ENCODE data around the gene SCRN2. TPM values are rescaled to one million over a fixed set of nuclear protein-coding genes. Genes with fewer than 3 reads are reported as not detected.

SCRN2 gene
- total and polyA plus RNA-seq, 2 of the 13 experiments (the other 11 are each of a cell fraction or from before 2014, with no cell fraction given), result 21.7 to 29.5 TPM

DNA sequence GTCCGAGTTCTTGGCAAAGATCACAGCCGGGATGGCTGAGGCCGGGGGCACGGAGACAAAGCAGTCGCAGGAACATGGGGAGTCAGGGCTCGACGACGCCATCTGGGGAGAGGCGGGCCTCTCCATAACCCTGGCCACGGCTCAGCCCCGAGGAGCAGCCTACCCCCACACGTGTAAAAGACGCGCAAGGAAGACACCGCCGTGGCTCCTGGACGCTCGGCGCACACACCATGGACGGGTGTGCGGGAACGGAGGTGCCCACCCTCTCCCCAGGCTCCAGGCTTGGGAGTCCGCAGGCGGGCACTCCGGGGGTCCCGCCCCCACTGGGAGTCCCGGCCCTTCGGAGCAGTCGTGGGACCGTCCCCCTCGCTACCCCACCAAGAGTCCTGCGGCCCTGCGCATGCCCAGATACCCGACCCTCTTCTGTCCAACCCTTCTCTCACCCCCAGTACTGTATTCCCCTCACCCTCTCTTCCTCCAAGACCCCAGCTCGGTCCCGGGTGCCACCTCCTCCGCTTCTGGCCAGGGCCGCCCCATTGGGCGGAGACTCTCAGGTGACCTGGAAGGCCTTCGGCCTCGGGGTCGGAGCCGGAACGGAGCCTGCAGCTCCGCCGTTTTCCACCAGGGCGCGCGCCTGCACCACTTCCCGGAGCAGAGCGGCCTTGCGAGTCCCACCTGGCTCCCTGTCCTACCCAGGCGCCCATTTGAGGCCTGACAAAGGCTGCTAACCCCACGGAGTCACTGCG lies at the start of gene SCRN2 (continued):
- TF ChIP-seq, protein P1, sequence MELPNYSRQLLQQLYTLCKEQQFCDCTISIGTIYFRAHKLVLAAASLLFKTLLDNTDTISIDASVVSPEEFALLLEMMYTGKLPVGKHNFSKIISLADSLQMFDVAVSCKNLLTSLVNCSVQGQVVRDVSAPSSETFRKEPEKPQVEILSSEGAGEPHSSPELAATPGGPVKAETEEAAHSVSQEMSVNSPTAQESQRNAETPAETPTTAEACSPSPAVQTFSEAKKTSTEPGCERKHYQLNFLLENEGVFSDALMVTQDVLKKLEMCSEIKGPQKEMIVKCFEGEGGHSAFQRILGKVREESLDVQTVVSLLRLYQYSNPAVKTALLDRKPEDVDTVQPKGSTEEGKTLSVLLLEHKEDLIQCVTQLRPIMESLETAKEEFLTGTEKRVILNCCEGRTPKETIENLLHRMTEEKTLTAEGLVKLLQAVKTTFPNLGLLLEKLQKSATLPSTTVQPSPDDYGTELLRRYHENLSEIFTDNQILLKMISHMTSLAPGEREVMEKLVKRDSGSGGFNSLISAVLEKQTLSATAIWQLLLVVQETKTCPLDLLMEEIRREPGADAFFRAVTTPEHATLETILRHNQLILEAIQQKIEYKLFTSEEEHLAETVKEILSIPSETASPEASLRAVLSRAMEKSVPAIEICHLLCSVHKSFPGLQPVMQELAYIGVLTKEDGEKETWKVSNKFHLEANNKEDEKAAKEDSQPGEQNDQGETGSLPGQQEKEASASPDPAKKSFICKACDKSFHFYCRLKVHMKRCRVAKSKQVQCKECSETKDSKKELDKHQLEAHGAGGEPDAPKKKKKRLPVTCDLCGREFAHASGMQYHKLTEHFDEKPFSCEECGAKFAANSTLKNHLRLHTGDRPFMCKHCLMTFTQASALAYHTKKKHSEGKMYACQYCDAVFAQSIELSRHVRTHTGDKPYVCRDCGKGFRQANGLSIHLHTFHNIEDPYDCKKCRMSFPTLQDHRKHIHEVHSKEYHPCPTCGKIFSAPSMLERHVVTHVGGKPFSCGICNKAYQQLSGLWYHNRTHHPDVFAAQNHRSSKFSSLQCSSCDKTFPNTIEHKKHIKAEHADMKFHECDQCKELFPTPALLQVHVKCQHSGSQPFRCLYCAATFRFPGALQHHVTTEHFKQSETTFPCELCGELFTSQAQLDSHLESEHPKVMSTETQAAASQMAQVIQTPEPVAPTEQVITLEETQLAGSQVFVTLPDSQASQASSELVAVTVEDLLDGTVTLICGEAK (IDR thresholded peaks at IDR 0.05), result no peak
- TF ChIP-seq, protein P1 (CRISPR knock-in tag; IDR thresholded peaks at IDR 0.05), result peak; percentile 53; the same call in 1 of the 2 replicates
- 0 out of 2 replicates have a peak, but pooled peaks have one; percentile 76 for TF ChIP-seq ZNF569 (CRISPR knock-in tag; IDR thresholded peaks at IDR 0.05; ENCODE audit: borderline replicate concordance)
- TF ChIP-seq NR2C2 (CRISPR knock-in tag; IDR thresholded peaks at IDR 0.05; ENCODE audit: borderline replicate concordance), result peak; percentile 97
- TF ChIP-seq HCFC1 (IDR thresholded peaks at IDR 0.05; ENCODE audit: low read depth, low read length), result 0 out of 2 replicates have a peak, but pooled peaks have one; percentile 12
- peak; percentile 63; the same call in 1 of the 2 replicates for TF ChIP-seq BORCS8-MEF2B (CRISPR knock-in tag; IDR thresholded peaks at IDR 0.05)
- peak; percentile 81; the same call in 1 of the 2 replicates for TF ChIP-seq RFXANK (CRISPR knock-in tag; IDR thresholded peaks at IDR 0.05)
- TF ChIP-seq XRCC5 (optimal IDR thresholded peaks at IDR 0.05; ENCODE audit: low read length), result peak; percentile 95
- no peak for TF ChIP-seq ZSCAN22 (CRISPR knock-in tag; IDR thresholded peaks at IDR 0.05)
- TF ChIP-seq, protein P2, sequence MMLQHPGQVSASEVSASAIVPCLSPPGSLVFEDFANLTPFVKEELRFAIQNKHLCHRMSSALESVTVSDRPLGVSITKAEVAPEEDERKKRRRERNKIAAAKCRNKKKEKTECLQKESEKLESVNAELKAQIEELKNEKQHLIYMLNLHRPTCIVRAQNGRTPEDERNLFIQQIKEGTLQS (CRISPR knock-in tag; IDR thresholded peaks at IDR 0.05), result 0 out of 2 replicates have a peak, but pooled peaks have one; percentile 38
- TF ChIP-seq, protein P3, sequence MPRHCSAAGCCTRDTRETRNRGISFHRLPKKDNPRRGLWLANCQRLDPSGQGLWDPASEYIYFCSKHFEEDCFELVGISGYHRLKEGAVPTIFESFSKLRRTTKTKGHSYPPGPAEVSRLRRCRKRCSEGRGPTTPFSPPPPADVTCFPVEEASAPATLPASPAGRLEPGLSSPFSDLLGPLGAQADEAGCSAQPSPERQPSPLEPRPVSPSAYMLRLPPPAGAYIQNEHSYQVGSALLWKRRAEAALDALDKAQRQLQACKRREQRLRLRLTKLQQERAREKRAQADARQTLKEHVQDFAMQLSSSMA (CRISPR knock-in tag; IDR thresholded peaks at IDR 0.05), result peak; percentile 91; the same call in 1 of the 2 replicates
- no peak; the same call in 1 of the 2 replicates for TF ChIP-seq STAT5B (CRISPR knock-in tag; IDR thresholded peaks at IDR 0.05)
- TF ChIP-seq, protein P4, sequence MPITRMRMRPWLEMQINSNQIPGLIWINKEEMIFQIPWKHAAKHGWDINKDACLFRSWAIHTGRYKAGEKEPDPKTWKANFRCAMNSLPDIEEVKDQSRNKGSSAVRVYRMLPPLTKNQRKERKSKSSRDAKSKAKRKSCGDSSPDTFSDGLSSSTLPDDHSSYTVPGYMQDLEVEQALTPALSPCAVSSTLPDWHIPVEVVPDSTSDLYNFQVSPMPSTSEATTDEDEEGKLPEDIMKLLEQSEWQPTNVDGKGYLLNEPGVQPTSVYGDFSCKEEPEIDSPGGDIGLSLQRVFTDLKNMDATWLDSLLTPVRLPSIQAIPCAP (CRISPR knock-in tag; IDR thresholded peaks at IDR 0.05; ENCODE audit: low read depth), result no peak
- no peak for TF ChIP-seq SNRNP70 (IDR thresholded peaks at IDR 0.05; ENCODE audit: low read depth, low read length)
- 0 out of 2 replicates have a peak, but pooled peaks have one; percentile 67 for TF ChIP-seq TP53 (CRISPR knock-in tag; conservative IDR thresholded peaks at IDR 0.05)
- peak; percentile 98 for TF ChIP-seq HNRNPK (IDR thresholded peaks at IDR 0.05; ENCODE audit: low read depth, low read length, poor library complexity, severe bottlenecking)
- no peak for TF ChIP-seq ZNF431 (CRISPR knock-in tag; IDR thresholded peaks at IDR 0.05; ENCODE audit: borderline replicate concordance, low read depth)
- 0 out of 2 replicates have a peak, but pooled peaks have one; percentile 29 for TF ChIP-seq HHEX (CRISPR knock-in tag; IDR thresholded peaks at IDR 0.05)
- peak; percentile 45 for TF ChIP-seq PCBP2 (optimal IDR thresholded peaks at IDR 0.05; ENCODE audit: low read depth, low read length, poor library complexity, severe bottlenecking)

Measured in HepG2 (cell line).